Measurements from ENCODE around the gene RPL27. TPM values are rescaled to one million over a fixed set of nuclear protein-coding genes. Genes with fewer than 3 reads are reported as not detected.

Gene RPL27
- total and polyA plus RNA-seq, 2 of the 13 experiments (the other 11 are each of a cell fraction or from before 2014, with no cell fraction given) = 1,585 to 5,840 TPM

- TF ChIP-seq NCOR1 (IDR thresholded peaks at IDR 0.05; ENCODE audit: borderline replicate concordance, low read length) (no peak), ATF4 (CRISPR knock-in tag; IDR thresholded peaks at IDR 0.05) (no peak), CCDC6 (CRISPR knock-in tag; IDR thresholded peaks at IDR 0.05) (peak; percentile 86; the same call in 1 of the 2 replicates), ZFP1 (CRISPR knock-in tag; IDR thresholded peaks at IDR 0.05) (peak; percentile 24; the same call in 1 of the 2 replicates), MLLT10 (CRISPR knock-in tag; IDR thresholded peaks at IDR 0.05) (no peak; the same call in 1 of the 2 replicates), TRIM22 (IDR thresholded peaks at IDR 0.05) (no peak), ZNF251 (CRISPR knock-in tag; IDR thresholded peaks at IDR 0.05) (peak; percentile 85), SP2 (CRISPR knock-in tag; IDR thresholded peaks at IDR 0.05) (peak; percentile 49; the same call in 1 of the 2 replicates), ZNF629 (CRISPR knock-in tag; conservative IDR thresholded peaks at IDR 0.05) (0 out of 2 replicates have a peak, but pooled peaks have one; percentile 20), ZNF704 (CRISPR knock-in tag; IDR thresholded peaks at IDR 0.05; ENCODE audit: borderline replicate concordance) (peak; percentile 96), MXI1 (IDR thresholded peaks at IDR 0.05; ENCODE audit: borderline replicate concordance, low read depth, low read length) (peak; percentile 62; the same call in 2 of the 3 replicates), SYNCRIP (IDR thresholded peaks at IDR 0.05; ENCODE audit: insufficient read depth, low read depth, low read length) (no peak), MEIS2 (CRISPR knock-in tag; IDR thresholded peaks at IDR 0.05) (peak; percentile 75; the same call in 1 of the 2 replicates), ZNF781 (CRISPR knock-in tag; IDR thresholded peaks at IDR 0.05; ENCODE audit: borderline replicate concordance, not compliant biosample characterization) (peak; percentile 64), POLR2A (IDR thresholded peaks at IDR 0.05; ENCODE audit: insufficient read depth in 1 of 2, low read depth in 2 of 2, low read length in 2 of 2) (peak; percentile 55 to 79), HNRNPL (IDR thresholded peaks at IDR 0.05; ENCODE audit: low read depth, low read length) (no peak), IRX3 (CRISPR knock-in tag; IDR thresholded peaks at IDR 0.05; ENCODE audit: borderline replicate concordance, low read depth) (peak; percentile 71; the same call in 1 of the 2 replicates), MBD4 (IDR thresholded peaks at IDR 0.05; ENCODE audit: borderline replicate concordance, low read length) (no peak), ZNF232 (CRISPR knock-in tag; IDR thresholded peaks at IDR 0.05; ENCODE audit: borderline replicate concordance) (peak; percentile 83; the same call in 1 of the 2 replicates), E2F5 (CRISPR knock-in tag; conservative IDR thresholded peaks at IDR 0.05) (no peak), FOSL1 (CRISPR knock-in tag; IDR thresholded peaks at IDR 0.05; ENCODE audit: borderline replicate concordance) (peak; percentile 32; the same call in 1 of the 2 replicates), KMT2A (CRISPR knock-in tag; IDR thresholded peaks at IDR 0.05) (peak; percentile 54; the same call in 1 of the 2 replicates), FLYWCH1 (CRISPR knock-in tag; IDR thresholded peaks at IDR 0.05) (no peak), CHCHD3 (CRISPR knock-in tag; IDR thresholded peaks at IDR 0.05) (no peak)
- TF ChIP-seq, protein P1, sequence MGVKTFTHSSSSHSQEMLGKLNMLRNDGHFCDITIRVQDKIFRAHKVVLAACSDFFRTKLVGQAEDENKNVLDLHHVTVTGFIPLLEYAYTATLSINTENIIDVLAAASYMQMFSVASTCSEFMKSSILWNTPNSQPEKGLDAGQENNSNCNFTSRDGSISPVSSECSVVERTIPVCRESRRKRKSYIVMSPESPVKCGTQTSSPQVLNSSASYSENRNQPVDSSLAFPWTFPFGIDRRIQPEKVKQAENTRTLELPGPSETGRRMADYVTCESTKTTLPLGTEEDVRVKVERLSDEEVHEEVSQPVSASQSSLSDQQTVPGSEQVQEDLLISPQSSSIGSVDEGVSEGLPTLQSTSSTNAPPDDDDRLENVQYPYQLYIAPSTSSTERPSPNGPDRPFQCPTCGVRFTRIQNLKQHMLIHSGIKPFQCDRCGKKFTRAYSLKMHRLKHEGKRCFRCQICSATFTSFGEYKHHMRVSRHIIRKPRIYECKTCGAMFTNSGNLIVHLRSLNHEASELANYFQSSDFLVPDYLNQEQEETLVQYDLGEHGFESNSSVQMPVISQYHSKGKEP (CRISPR knock-in tag; IDR thresholded peaks at IDR 0.05) = no peak
Observed at GRCh38 chr17:43021741-43022512, 23.7 kb downstream of the RPL27 start, which contains the start of gene VAT1 (continued).

Data from HepG2 (cell line).